Liver (tissue), 9 donors: ENCODE results near the gene ZNF771. TPM values are rescaled to one million over a fixed set of nuclear protein-coding genes. Genes with fewer than 3 reads are reported as not detected.

ENCODE experiments used
- DNase-seq: peaks from one replicate; pipeline ENCODE4 v3.0.0-alpha.2; 2017; ENCODE audit warnings: low spot score
- H3K27ac ChIP-seq, 2 donors: one replicate each; pipeline ENCODE4 v1.7.0; 2013; ENCODE audit warnings: inconsistent platforms in 2 of 2, low read length in 2 of 2, control low read depth in 1 of 2, low read depth in 1 of 2, mild to moderate bottlenecking in 1 of 2
- H3K27me3 ChIP-seq, 4 donors: one replicate each; pipeline versions ENCODE4 v1.6.1 to v1.7.0; 2013; ENCODE audit warnings: low read length in 3 of 4, inconsistent platforms in 1 of 4, mild to moderate bottlenecking in 1 of 4, moderate library complexity in 1 of 4; ENCODE audit not compliant: control insufficient read depth in 4 of 4, insufficient read depth in 4 of 4
- H3K36me3 ChIP-seq, 4 donors: one replicate each; pipeline versions ENCODE4 v1.6.1 to v1.7.0; 2013; ENCODE audit warnings: low read length in 3 of 4, mild to moderate bottlenecking in 3 of 4, low read depth in 1 of 4, moderate library complexity in 1 of 4; ENCODE audit not compliant: control insufficient read depth in 4 of 4, insufficient read depth in 3 of 4
- H3K4me1 ChIP-seq, 4 donors: one replicate each; pipeline versions ENCODE4 v1.6.1 to v1.7.0; 2013; ENCODE audit warnings: low read length in 3 of 4, mild to moderate bottlenecking in 3 of 4, moderate library complexity in 1 of 4; ENCODE audit not compliant: control insufficient read depth in 4 of 4, insufficient read depth in 4 of 4
- H3K4me3 ChIP-seq, 3 donors: one replicate each; pipeline versions ENCODE4 v1.6.1 to v1.7.0; 2013; ENCODE audit warnings: low read length in 3 of 3, control low read depth in 1 of 3, low read depth in 1 of 3, mild to moderate bottlenecking in 1 of 3
- H3K9ac ChIP-seq, 2 donors: one replicate each; pipeline ENCODE4 v1.7.0; 2013; ENCODE audit warnings: low read length in 2 of 2, mild to moderate bottlenecking in 2 of 2, moderate library complexity in 2 of 2, control low read depth in 1 of 2, low read depth in 1 of 2
- H3K9me3 ChIP-seq, 4 donors: one replicate each; pipeline versions ENCODE4 v1.6.1 to v1.7.0; 2013; ENCODE audit warnings: low read length in 3 of 4; ENCODE audit not compliant: control insufficient read depth in 4 of 4
- CTCF ChIP-seq: fragments of 150-350 bp; IDR thresholded peaks from 2 replicates; pipeline ENCODE4 v1.5.1; 2017; ENCODE audit warnings: improper control_type of control experiment, low read depth, low read length; ENCODE audit not compliant: missing input control
- EGR1 ChIP-seq, 2 donors: IDR thresholded peaks; 2 replicates each; pipeline ENCODE4 v1.6.1; 2016 to 2018; ENCODE audit warnings: antibody characterized with exemption in 2 of 2, low read depth in 2 of 2
- FOXA2 ChIP-seq: IDR thresholded peaks from 2 replicates; pipeline ENCODE4 v1.6.1; 2016; ENCODE audit warnings: antibody characterized with exemption
- GABPA ChIP-seq, 2 donors: IDR thresholded peaks in 1 of 2; conservative IDR thresholded peaks in 1 of 2; 2 replicates each; pipeline ENCODE4 v1.6.1; 2016; ENCODE audit warnings: antibody characterized with exemption in 2 of 2, mild to moderate bottlenecking in 1 of 2, moderate library complexity in 1 of 2
- HNF4A ChIP-seq, 2 donors: conservative IDR thresholded peaks; 2 replicates each; pipeline ENCODE4 v1.6.1; 2016; ENCODE audit warnings: antibody characterized with exemption in 2 of 2, mild to moderate bottlenecking in 2 of 2
- HNF4G ChIP-seq: IDR thresholded peaks from 2 replicates; pipeline ENCODE4 v1.6.1; 2016; ENCODE audit warnings: antibody characterized with exemption
- MAX ChIP-seq: IDR thresholded peaks from 2 replicates; pipeline ENCODE4 v1.6.1; 2016; ENCODE audit warnings: antibody characterized with exemption
- RAD21 ChIP-seq, 2 donors: IDR thresholded peaks; 2 replicates each; pipeline ENCODE4 v1.6.1; 2016; ENCODE audit warnings: antibody characterized with exemption in 2 of 2, mild to moderate bottlenecking in 2 of 2
- REST ChIP-seq: IDR thresholded peaks from 2 replicates; pipeline ENCODE4 v1.6.1; 2016; ENCODE audit warnings: antibody characterized with exemption, mild to moderate bottlenecking
- RXRA ChIP-seq, 2 donors: IDR thresholded peaks; 2 replicates each; pipeline ENCODE4 v1.6.1; 2017 to 2018; ENCODE audit warnings: antibody characterized with exemption in 2 of 2, mild to moderate bottlenecking in 1 of 2
- SP1 ChIP-seq: IDR thresholded peaks from 2 replicates; pipeline ENCODE4 v1.6.1; 2018; ENCODE audit warnings: antibody characterized with exemption, mild to moderate bottlenecking
- ZBTB33 ChIP-seq: IDR thresholded peaks from 2 replicates; pipeline ENCODE4 v1.6.1; 2016; ENCODE audit warnings: antibody characterized with exemption
- WGBS: extraction: QIAGEN DNeasy Blood & Tissue Kit; methylation state at CpG from one replicate; pipeline ENCODE4 v1.1.7; 2013; 5-methylcytosine and 5-hydroxymethylcytosine counted together
- polyA plus RNA-seq, 2 donors: library from polyadenylated mRNA; stranded (reverse) in 1 of 2; unstranded in 1 of 2; fragments of 200-250 nt in 1 of 2; fragments of >200 nt in 1 of 2; fragmentation: Nextera tagmentation in 1 of 2; extraction: Ambion mirVana in 1 of 2; gene quantifications; one replicate each; pipeline versions ENCODE4 v1.2.1 to v1.2.3, GENCODE V29; 2013 to 2015
- total RNA-seq, 2 donors: library from RNA; depleted of rRNA; stranded (reverse); fragments of >200 nt; gene quantifications; one replicate each; pipeline ENCODE4 v1.2.3, GENCODE V29; 2014
- donor health status: healthy.
- donor health status: healthy.
- donor health status: healthy.
- donor health status: healthy.
- donor health status: healthy.

The ZNF771 gene
- total and polyA plus RNA-seq, 4 donors, result 2.6 to 8.0 (median 5.2) TPM

- peak overlapping the region; percentile 78 to 87 for H3K27ac ChIP-seq
- peak overlapping the region in 1 of 2 donors; percentile 89 for H3K9ac ChIP-seq
- 23% methylated on average over 14 of the region's 14 CpGs for WGBS
- H3K36me3 ChIP-seq, result no peaks in the 10 kb centered on the region
- no peaks in the 10 kb centered on the region for H3K9me3 ChIP-seq
- no peak for TF ChIP-seq HNF4G
- TF ChIP-seq RXRA (IDR thresholded peaks at IDR 0.05), result no peak
- no peak for TF ChIP-seq GABPA (IDR thresholded peaks at IDR 0.05 in 1 of 2, conservative IDR thresholded peaks at IDR 0.05 in 1 of 2)
- TF ChIP-seq FOXA2, result no peak
- H3K4me3 ChIP-seq, result peak overlapping the region; percentile 30 to 74 (median 51)
- no peak for DNase-seq
- peaks cover 10 to 37% (median 30%) of the 10 kb centered on the region in 4 donors for H3K4me1 ChIP-seq
- no peaks in the 10 kb centered on the region for H3K27me3 ChIP-seq
Measured at GRCh38 chr16:30406795-30407101, 658 bp upstream of the ZNF771 start.

- Histone ChIP-seq H3K36me3 (no peaks in the 10 kb centered on the region), H3K4me3 (peak overlapping the region; percentile 32 to 74 (median 51)), H3K4me1 (peaks cover 8 to 32% (median 24%) of the 10 kb centered on the region in 4 donors), H3K27me3 (no peaks in the 10 kb centered on the region), H3K27ac (peak overlapping the region; percentile 78 to 87), H3K9ac (peak overlapping the region in 1 of 2 donors; percentile 42), H3K9me3 (no peaks in the 10 kb centered on the region)
- TF ChIP-seq HNF4A (conservative IDR thresholded peaks at IDR 0.05), result no peak
- TF ChIP-seq MAX, result no peak
- 10% methylated on average over 18 of the region's 19 CpGs for WGBS
- no peak for DNase-seq
Measured at GRCh38 chr16:30407804-30408534, 563 bp downstream of the ZNF771 start.

- H3K27ac ChIP-seq, result peak overlapping the region in 1 of 2 donors; percentile 15
- H3K36me3 ChIP-seq, result peaks cover 0 to 2% (median under 1%) of the 10 kb centered on the region in 4 donors
- WGBS, result 36% methylated on average over 15 of the region's 15 CpGs
- H3K9ac ChIP-seq, result no peak overlapping the region
- TF ChIP-seq HNF4A (conservative IDR thresholded peaks at IDR 0.05) (peak; percentile 5 to 35), REST (peak; percentile 18), EGR1 (IDR thresholded peaks at IDR 0.05; ENCODE audit: low read depth in 2 of 2) (no peak), RXRA (IDR thresholded peaks at IDR 0.05) (peak; percentile 32 to 56), CTCF (peak; percentile 96), ZBTB33 (no peak), GABPA (IDR thresholded peaks at IDR 0.05 in 1 of 2, conservative IDR thresholded peaks at IDR 0.05 in 1 of 2) (no peak), RAD21 (IDR thresholded peaks at IDR 0.05) (peak; percentile 97), SP1 (no peak), FOXA2 (no peak)
- H3K4me3 ChIP-seq, result no peak overlapping the region
- H3K4me1 ChIP-seq, result peaks cover 8 to 32% (median 24%) of the 10 kb centered on the region in 4 donors
- no peaks in the 10 kb centered on the region for H3K9me3 ChIP-seq
- DNase-seq, result peak; percentile 95
- no peaks in the 10 kb centered on the region for H3K27me3 ChIP-seq
Measured at GRCh38 chr16:30409125-30410060, 2.0 kb downstream of the ZNF771 start.
